MM.1S (cell line): Measurements from ENCODE around the gene RPL6.

Experiments
- DNase-seq: peaks from one replicate; pipeline ENCODE4 v3.0.0-alpha.2; 2015
- H2AFZ ChIP-seq: fragments of 300-600 bp; sonication (generic); 2 replicates; pipeline ENCODE4 v1.6.0; 2016; ENCODE audit warnings: antibody characterized with exemption, low read length
- H3F3A ChIP-seq: fragments of 300-600 bp; sonication (generic); 2 replicates; pipeline ENCODE4 v1.6.1; 2016; ENCODE audit warnings: mild to moderate bottlenecking, antibody characterized with exemption, low read length, moderate library complexity, mixed read lengths; ENCODE audit not compliant: insufficient read depth
- H3K27ac ChIP-seq: fragments of 300-600 bp; sonication (generic); 2 replicates; pipeline ENCODE4 v1.5.1; 2016; ENCODE audit warnings: mild to moderate bottlenecking, low read length
- H3K27me3 ChIP-seq: fragments of 300-600 bp; sonication (generic); replicated peaks from 2 replicates; pipeline ENCODE4 v1.6.0; 2016; ENCODE audit warnings: low read length; ENCODE audit not compliant: insufficient read depth
- H3K36me3 ChIP-seq: fragments of 300-600 bp; sonication (generic); replicated peaks from 2 replicates; pipeline ENCODE4 v1.6.1; 2016; ENCODE audit warnings: mild to moderate bottlenecking, low read length, mixed read lengths; ENCODE audit not compliant: insufficient read depth
- H3K4me1 ChIP-seq: fragments of 300-600 bp; sonication (generic); 2 replicates; pipeline ENCODE4 v1.6.1; 2016; ENCODE audit warnings: low read length, mixed read lengths
- H3K4me2 ChIP-seq: fragments of 300-600 bp; sonication (generic); 2 replicates; pipeline ENCODE4 v1.6.0; 2016; ENCODE audit warnings: low read depth, low read length
- H3K4me3 ChIP-seq: fragments of 300-600 bp; sonication (generic); 2 replicates; pipeline ENCODE4 v1.5.1; 2016; ENCODE audit warnings: low read length, mixed read lengths
- H3K79me2 ChIP-seq: fragments of 300-600 bp; sonication (generic); 2 replicates; pipeline ENCODE4 v1.6.1; 2016; ENCODE audit warnings: mixed run types, low read length, mixed read lengths
- H3K9ac ChIP-seq: fragments of 300-600 bp; sonication (generic); 2 replicates; pipeline ENCODE4 v1.6.1; 2016; ENCODE audit warnings: low read length, mixed read lengths
- H3K9me2 ChIP-seq: fragments of 300-600 bp; sonication (generic); replicated peaks from 2 replicates; pipeline ENCODE4 v1.6.1; 2016; ENCODE audit warnings: mild to moderate bottlenecking, low read length, mixed read lengths; ENCODE audit not compliant: insufficient read depth
- H3K9me3 ChIP-seq: fragments of 300-600 bp; sonication (generic); replicated peaks from 2 replicates; pipeline ENCODE4 v1.6.1; 2016; ENCODE audit warnings: mild to moderate bottlenecking, low read length, mixed read lengths; ENCODE audit not compliant: insufficient read depth
- H4K20me1 ChIP-seq: fragments of 300-600 bp; sonication (generic); 2 replicates; pipeline ENCODE4 v1.6.1; 2016; ENCODE audit warnings: mild to moderate bottlenecking, low read length, moderate library complexity, mixed read lengths; ENCODE audit not compliant: insufficient read depth
- EZH2 ChIP-seq: fragments of 300-600 bp; sonication (generic); optimal IDR thresholded peaks from 2 replicates; pipeline ENCODE3; 2017; ENCODE audit warnings: low read depth, mild to moderate bottlenecking, antibody characterized with exemption, low read length, mixed read lengths
- EZH2phosphoT487 ChIP-seq: fragments of 300-600 bp; sonication (generic); IDR thresholded peaks from 2 replicates; pipeline ENCODE4 v1.6.1; 2018; ENCODE audit warnings: antibody characterized with exemption, low read length
- TF ChIP-seq, protein P1 (sequence below): fragments of 300-600 bp; sonication (generic); IDR thresholded peaks from 2 replicates; pipeline ENCODE4 v1.5.1; 2016; ENCODE audit warnings: antibody characterized with exemption, low read length, mixed read lengths

Gene RPL6

DNA sequence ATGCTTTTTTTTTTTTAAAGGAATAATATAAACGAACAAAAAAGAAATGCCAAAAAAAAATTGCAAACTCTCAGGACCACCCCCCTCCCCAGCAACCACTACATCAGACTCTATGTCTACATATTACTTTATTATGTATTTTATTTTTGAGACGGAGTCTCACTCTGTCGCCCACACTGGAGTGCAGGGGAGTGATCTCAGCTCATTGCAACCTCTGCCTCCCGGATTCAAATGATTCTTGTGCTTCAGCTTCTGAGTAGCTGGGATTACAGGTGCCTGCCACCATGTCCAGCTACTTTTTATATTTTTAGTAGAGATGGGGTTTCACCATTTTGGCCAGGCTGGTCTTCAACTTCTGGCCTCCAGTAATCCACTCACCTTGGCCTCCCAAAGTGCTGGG is 50.1 kb downstream of the RPL6 start:
- H3K4me2 ChIP-seq: no peak overlapping the region
- H3K4me3 ChIP-seq: no peak overlapping the region
- TF ChIP-seq EZH2 (no peak), EZH2phosphoT487 (no peak)
- TF ChIP-seq, protein P1, sequence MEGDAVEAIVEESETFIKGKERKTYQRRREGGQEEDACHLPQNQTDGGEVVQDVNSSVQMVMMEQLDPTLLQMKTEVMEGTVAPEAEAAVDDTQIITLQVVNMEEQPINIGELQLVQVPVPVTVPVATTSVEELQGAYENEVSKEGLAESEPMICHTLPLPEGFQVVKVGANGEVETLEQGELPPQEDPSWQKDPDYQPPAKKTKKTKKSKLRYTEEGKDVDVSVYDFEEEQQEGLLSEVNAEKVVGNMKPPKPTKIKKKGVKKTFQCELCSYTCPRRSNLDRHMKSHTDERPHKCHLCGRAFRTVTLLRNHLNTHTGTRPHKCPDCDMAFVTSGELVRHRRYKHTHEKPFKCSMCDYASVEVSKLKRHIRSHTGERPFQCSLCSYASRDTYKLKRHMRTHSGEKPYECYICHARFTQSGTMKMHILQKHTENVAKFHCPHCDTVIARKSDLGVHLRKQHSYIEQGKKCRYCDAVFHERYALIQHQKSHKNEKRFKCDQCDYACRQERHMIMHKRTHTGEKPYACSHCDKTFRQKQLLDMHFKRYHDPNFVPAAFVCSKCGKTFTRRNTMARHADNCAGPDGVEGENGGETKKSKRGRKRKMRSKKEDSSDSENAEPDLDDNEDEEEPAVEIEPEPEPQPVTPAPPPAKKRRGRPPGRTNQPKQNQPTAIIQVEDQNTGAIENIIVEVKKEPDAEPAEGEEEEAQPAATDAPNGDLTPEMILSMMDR: no peak
- H3K4me1 ChIP-seq: no peaks in the 10 kb centered on the region
- no peaks in the 10 kb centered on the region for H3K9me3 ChIP-seq
- H3K9me2 ChIP-seq: no peaks in the 10 kb centered on the region
- H3K27me3 ChIP-seq: no peaks in the 10 kb centered on the region
- DNase-seq: no peak
- no peaks in the 10 kb centered on the region for H3F3A ChIP-seq
- H2AFZ ChIP-seq: no peak overlapping the region
- H3K27ac ChIP-seq: no peak overlapping the region
- peaks cover 6% of the 10 kb centered on the region for H3K79me2 ChIP-seq
- H4K20me1 ChIP-seq: no peaks in the 10 kb centered on the region
- H3K9ac ChIP-seq: no peak overlapping the region
- no peaks in the 10 kb centered on the region for H3K36me3 ChIP-seq

DNA sequence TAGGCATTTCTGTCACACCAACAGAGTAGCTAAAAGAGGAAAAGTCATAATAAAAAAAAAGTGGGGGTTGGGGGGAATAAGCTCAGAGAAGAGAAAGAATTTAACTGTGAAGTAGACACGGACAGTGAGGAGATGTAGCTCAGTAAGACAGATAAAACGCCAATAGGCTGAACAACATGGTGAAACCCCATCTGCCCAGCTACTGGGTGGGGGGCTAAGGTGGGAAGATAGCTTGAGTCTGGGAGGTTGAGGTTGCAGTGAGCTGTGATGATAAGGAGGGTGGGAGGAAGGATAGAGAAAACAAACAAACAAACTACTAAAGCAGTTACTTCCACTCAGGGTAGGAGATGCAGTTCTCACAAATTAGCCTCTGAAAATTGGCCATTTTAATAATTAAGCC is 52.2 kb downstream of the RPL6 start:
- Histone ChIP-seq H3F3A (no peaks in the 10 kb centered on the region), H3K9ac (no peak overlapping the region), H3K9me2 (no peaks in the 10 kb centered on the region), H3K4me2 (no peak overlapping the region), H3K4me3 (no peak overlapping the region), H3K36me3 (no peaks in the 10 kb centered on the region), H3K79me2 (peaks cover 11% of the 10 kb centered on the region), H3K4me1 (no peaks in the 10 kb centered on the region), H3K27ac (no peak overlapping the region), H4K20me1 (no peaks in the 10 kb centered on the region), H2AFZ (no peak overlapping the region), H3K27me3 (no peaks in the 10 kb centered on the region), H3K9me3 (no peaks in the 10 kb centered on the region)
- TF ChIP-seq, protein P1: no peak
- no peak for TF ChIP-seq EZH2phosphoT487
- no peak for TF ChIP-seq EZH2
- DNase-seq: no peak
